ENCODE data around the gene HSPA1A. TPM values are rescaled to one million over a fixed set of nuclear protein-coding genes. Genes with fewer than 3 reads are reported as not detected.

The HSPA1A gene
- 133 and 166 TPM in 2 replicates for total RNA-seq

DNA sequence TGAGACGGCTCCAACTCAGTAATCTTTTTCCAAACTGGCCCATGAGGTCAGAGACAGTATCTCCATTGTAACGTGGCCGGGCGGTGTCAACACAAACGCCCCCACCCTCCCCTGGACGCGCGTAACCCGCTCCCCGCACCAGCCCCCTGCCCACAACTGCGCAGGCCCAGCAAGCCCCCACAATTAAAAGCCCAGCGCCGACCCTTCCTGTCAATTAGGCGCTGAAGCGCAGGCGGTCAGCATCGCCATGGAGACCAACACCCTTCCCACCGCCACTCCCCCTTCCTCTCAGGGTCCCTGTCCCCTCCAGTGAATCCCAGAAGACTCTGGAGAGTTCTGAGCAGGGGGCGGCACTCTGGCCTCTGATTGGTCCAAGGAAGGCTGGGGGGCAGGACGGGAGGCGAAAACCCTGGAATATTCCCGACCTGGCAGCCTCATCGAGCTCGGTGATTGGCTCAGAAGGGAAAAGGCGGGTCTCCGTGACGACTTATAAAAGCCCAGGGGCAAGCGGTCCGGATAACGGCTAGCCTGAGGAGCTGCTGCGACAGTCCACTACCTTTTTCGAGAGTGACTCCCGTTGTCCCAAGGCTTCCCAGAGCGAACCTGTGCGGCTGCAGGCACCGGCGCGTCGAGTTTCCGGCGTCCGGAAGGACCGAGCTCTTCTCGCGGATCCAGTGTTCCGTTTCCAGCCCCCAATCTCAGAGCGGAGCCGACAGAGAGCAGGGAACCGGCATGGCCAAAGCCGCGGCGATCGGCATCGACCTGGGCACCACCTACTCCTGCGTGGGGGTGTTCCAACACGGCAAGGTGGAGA lies at the start of gene HSPA1A, which contains the start of gene HSPA1L:
Gene HSPA1A, plus strand, starts transcription at position 519 of the 814 bp plus-strand sequence. Its CDS starts 214 bp downstream, at position 733.
Gene HSPA1L, minus strand, starts transcription at position 259 of the 814 bp plus-strand sequence. CDS start 3,311 bp downstream, outside the sequence.

GRCh38 chr6:31776989-31777666 lies 38.2 kb upstream of the HSPA1A start, which contains the start of gene VWA7:
TSS of gene VWA7 (minus strand) at chr6:31777328. CDS start at chr6:31776779, 549 bp downstream.

DNA sequence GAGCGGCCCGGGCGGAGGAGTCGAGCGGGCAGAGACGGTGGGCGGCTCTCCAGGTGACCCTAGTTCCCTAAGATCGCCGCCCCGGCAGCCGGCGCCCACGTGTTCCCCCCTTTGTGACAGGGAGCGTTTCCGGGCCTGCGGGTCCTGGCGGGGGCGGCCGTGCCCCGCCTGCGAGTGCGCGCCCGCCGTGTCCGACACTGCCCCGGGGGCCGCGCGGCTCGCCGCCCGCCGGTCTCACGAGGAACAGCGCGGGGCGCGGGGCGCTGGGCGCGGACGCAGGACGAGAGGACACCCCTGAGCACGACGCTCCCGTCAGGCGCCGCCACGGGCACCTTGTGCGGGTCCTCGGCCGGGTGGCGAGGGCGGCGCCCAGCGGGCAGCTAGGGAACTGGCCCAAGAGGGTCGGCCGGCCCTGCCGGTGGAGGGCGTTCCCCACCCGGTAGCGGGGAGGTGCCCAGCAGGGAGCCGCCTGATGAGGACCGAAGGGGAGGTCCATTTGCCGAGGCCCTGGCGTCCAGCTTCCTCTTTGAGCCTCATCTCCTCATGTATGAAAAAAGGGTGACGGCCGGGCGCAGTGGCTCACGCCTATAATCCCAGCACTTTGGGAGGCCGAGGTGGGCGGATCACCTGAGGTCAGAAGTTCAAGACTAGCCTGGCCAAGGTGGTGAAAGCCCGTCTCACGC lies 19.6 kb upstream of the HSPA1A start, which contains the start of gene VARS1:
Gene VARS1, minus strand, starts transcription at position 137 of the 683 bp plus-strand sequence. CDS start 535 bp downstream, outside the sequence.

GRCh38 chr6:31806470-31807272 lies 8.7 kb upstream of the HSPA1A start, which contains the start of gene LSM2:
TSS of gene LSM2 (minus strand) at chr6:31806966. CDS start at chr6:31806757, 209 bp downstream.

DNA sequence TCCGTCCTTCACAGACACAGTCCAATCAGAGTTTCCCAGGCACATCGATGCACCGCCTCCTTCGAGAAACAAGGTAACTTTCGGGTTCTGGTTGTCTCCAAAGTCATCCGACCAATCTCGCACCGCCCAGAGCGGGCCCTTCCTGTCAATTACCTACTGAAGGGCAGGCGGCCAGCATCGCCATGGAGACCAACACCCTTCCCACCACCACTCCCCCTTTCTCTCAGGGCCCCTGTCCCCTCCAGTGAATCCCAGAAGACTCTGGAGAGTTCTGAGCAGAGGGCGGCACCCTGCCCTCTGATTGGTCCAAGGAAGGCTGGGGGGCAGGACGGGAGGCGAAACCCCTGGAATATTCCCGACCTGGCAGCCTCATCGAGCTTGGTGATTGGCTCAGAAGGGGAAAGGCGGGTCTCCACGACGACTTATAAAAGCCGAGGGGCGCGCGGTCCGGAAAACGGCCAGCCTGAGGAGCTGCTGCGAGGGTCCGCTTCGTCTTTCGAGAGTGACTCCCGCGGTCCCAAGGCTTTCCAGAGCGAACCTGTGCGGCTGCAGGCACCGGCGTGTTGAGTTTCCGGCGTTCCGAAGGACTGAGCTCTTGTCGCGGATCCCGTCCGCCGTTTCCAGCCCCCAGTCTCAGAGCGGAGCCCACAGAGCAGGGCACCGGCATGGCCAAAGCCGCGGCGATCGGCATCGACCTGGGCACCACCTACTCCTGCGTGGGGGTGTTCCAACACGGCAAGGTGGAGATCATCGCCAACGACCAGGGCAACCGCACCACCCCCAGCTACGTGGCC lies 12.1 kb downstream of the HSPA1A start, which contains the start of gene HSPA1B:
Gene HSPA1B, plus strand, starts transcription at position 453 of the 794 bp plus-strand sequence. Its CDS starts 213 bp downstream, at position 666.

GRCh38 chr6:31862344-31863235 lies 47.2 kb downstream of the HSPA1A start, which contains the start of gene NEU1:
TSS of gene NEU1 (minus strand) at chr6:31862821. CDS start at chr6:31862776, 45 bp downstream.

Other genes with a start within 250 kb of the HSPA1A start
- not detected in 2 replicates for gene LTA, start 243.3 kb upstream of the HSPA1A start, total RNA-seq
- gene TNF, start 240.0 kb upstream of the HSPA1A start, total RNA-seq, result not detected in 2 replicates
- not detected in 2 replicates for gene LTB, start 233.1 kb upstream of the HSPA1A start, total RNA-seq
- gene LST1, start 229.3 kb upstream of the HSPA1A start, total RNA-seq, result 0.23 TPM in 1 of 2 replicates, not detected in the other
- gene NCR3, start 222.5 kb upstream of the HSPA1A start, total RNA-seq, result not detected in 2 replicates
- not detected in 2 replicates for gene AIF1, start 200.3 kb upstream of the HSPA1A start, total RNA-seq
- gene PRRC2A, start 194.8 kb upstream of the HSPA1A start, total RNA-seq, result 61.8 and 76.9 TPM in 2 replicates
- 194 and 208 TPM in 2 replicates for gene BAG6, start 162.9 kb upstream of the HSPA1A start, total RNA-seq
- 1.0 and 1.6 TPM in 2 replicates for gene APOM, start 159.6 kb upstream of the HSPA1A start, total RNA-seq
- gene C6orf47, start 154.8 kb upstream of the HSPA1A start, total RNA-seq, result 20.9 and 23.3 TPM in 2 replicates
- 9.7 and 14.1 TPM in 2 replicates for gene GPANK1, start 150.5 kb upstream of the HSPA1A start, total RNA-seq
- 75.1 and 82.0 TPM in 2 replicates for gene CSNK2B, start 149.5 kb upstream of the HSPA1A start, total RNA-seq
- gene LY6G5B, start 145.6 kb upstream of the HSPA1A start, total RNA-seq, result 1.9 and 4.0 TPM in 2 replicates
- 0.26 and 0.85 TPM in 2 replicates for gene LY6G5C, start 134.5 kb upstream of the HSPA1A start, total RNA-seq
- 47.6 and 50.4 TPM in 2 replicates for gene ABHD16A, start 112.2 kb upstream of the HSPA1A start, total RNA-seq
- gene LY6G6F, start 108.7 kb upstream of the HSPA1A start, total RNA-seq, result not detected in 2 replicates
- gene LY6G6D, start 100.2 kb upstream of the HSPA1A start, total RNA-seq, result not detected in 2 replicates
- gene LY6G6C, start 93.8 kb upstream of the HSPA1A start, total RNA-seq, result not detected in 2 replicates
- gene MPIG6B, start 92.2 kb upstream of the HSPA1A start, total RNA-seq, result not detected in 2 replicates
- gene DDAH2, start 86.2 kb upstream of the HSPA1A start, total RNA-seq, result 66.1 and 86.1 TPM in 2 replicates
- gene CLIC1, start 79.0 kb upstream of the HSPA1A start, total RNA-seq, result 417 and 463 TPM in 2 replicates
- 3.8 and 6.6 TPM in 2 replicates for gene MSH5, start 75.5 kb upstream of the HSPA1A start, total RNA-seq
- gene SAPCD1, start 52.9 kb upstream of the HSPA1A start, total RNA-seq, result 0.78 and 0.79 TPM in 2 replicates
- 0.26 and 0.46 TPM in 2 replicates for gene VWA7, start 38.2 kb upstream of the HSPA1A start, total RNA-seq
- 50.8 and 109 TPM in 2 replicates for gene VARS1, start 19.8 kb upstream of the HSPA1A start, total RNA-seq
- 16.7 and 16.9 TPM in 2 replicates for gene LSM2, start 8.6 kb upstream of the HSPA1A start, total RNA-seq
- 1.9 and 2.2 TPM in 2 replicates for gene HSPA1L, start 260 bp upstream of the HSPA1A start, total RNA-seq
- 113 and 154 TPM in 2 replicates for gene HSPA1B, start 12.2 kb downstream of the HSPA1A start, total RNA-seq
- gene NEU1, start 47.3 kb downstream of the HSPA1A start, total RNA-seq, result 75.7 and 102 TPM in 2 replicates
- gene SLC44A4, start 63.5 kb downstream of the HSPA1A start, total RNA-seq, result 0.20 TPM in 1 of 2 replicates, not detected in the other
- gene EHMT2, start 82.2 kb downstream of the HSPA1A start, total RNA-seq, result 57.3 and 69.7 TPM in 2 replicates
- 7.6 and 9.8 TPM in 2 replicates for gene ZBTB12, start 86.5 kb downstream of the HSPA1A start, total RNA-seq
- 1.7 and 4.7 TPM in 2 replicates for gene C2, start 112.2 kb downstream of the HSPA1A start, total RNA-seq
- gene CFB, start 130.6 kb downstream of the HSPA1A start, total RNA-seq, result 49.7 and 81.0 TPM in 2 replicates
- 78.7 and 86.4 TPM in 2 replicates for gene NELFE, start 143.4 kb downstream of the HSPA1A start, total RNA-seq
- 66.7 and 73.4 TPM in 2 replicates for gene SKIC2, start 143.6 kb downstream of the HSPA1A start, total RNA-seq
- gene DXO, start 156.6 kb downstream of the HSPA1A start, total RNA-seq, result 10.8 and 15.1 TPM in 2 replicates
- 9.4 and 12.3 TPM in 2 replicates for gene C4A, start 166.5 kb downstream of the HSPA1A start, total RNA-seq
- 8.4 and 12.6 TPM in 2 replicates for gene C4B, start 199.3 kb downstream of the HSPA1A start, total RNA-seq
- gene CYP21A2, start 222.9 kb downstream of the HSPA1A start, total RNA-seq, result 0.20 and 0.26 TPM in 2 replicates

All from smooth muscle cell of the pulmonary artery (primary cell).